GM19397 (cell line): ENCODE measurements around the gene NDUFA5.
"Not testable (repeated sequence)": the region's sequence is repeated elsewhere in the genome, so short reads cannot be mapped to it uniquely, and the experiment has no call there.

Experiments
- ATAC-seq: cut with Tn5 transposase; IDR thresholded peaks from one replicate; pipeline ENCODE4 v1.9.1; 2021; ENCODE audit warnings: mild to moderate bottlenecking, moderate library complexity; ENCODE audit not compliant: unreplicated experiment

Gene NDUFA5

GRCh38 chr7:123526533-123526932, 31.1 kb downstream of the NDUFA5 start:
- not testable (repeated sequence) for ATAC-seq

DNA sequence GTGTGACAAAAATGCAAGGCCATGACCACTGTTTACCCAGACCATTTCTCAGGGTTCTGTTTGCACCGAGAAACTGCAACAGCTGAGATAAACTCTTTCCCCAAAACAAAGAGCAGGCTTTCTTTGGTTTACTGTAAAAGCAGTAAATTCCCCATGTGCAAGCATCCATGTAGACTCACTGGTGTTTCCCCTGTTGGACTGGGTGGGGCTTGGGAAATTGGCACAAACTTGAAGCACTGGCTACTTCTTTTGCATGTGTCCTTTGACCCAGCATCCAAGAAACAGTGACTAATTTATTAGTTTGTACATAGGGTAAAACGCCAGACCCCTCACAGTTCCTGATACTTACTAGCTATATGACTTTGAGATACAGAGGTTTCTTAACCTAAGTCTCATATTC, 35.6 kb downstream of the NDUFA5 start:
- ATAC-seq: no peak

DNA sequence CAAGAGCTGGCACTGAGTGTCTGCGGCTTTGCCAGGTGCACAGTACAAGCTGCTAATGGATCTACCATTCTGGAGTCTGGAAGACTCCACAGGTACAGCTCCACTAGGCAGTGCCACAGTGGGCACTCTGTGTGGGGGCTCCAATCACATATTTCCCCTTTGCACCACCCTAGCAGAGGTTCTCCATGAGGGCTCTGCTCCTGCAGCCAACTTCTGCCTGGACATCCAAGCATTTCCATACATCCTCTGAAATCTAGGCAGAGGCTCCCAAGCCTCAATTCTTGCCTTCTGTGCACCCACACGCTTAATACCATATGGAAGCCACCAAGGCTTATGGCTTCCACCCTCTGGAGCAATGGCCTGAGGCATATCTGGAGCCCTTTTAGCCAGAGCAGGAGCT, 52.4 kb downstream of the NDUFA5 start:
- ATAC-seq: no peak

DNA sequence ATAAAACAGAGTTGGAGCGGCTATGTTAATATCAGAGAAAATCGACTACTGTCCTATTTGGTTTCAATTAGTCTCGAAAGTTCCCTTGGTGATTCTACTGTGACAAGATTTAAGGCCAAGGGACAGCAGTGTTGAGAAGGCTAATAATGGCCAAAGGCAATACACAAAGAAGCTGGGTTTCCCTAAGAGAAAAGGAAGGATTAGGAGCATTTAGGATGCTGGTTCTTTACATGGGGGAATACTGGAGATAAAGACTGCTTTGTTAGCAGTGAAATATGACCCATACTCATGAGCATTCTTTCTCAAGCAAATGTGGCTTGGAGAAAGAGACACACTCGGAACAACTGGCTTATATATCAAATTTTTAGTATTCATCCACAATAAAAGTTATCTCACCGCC, 55.4 kb downstream of the NDUFA5 start:
- ATAC-seq: no peak

DNA sequence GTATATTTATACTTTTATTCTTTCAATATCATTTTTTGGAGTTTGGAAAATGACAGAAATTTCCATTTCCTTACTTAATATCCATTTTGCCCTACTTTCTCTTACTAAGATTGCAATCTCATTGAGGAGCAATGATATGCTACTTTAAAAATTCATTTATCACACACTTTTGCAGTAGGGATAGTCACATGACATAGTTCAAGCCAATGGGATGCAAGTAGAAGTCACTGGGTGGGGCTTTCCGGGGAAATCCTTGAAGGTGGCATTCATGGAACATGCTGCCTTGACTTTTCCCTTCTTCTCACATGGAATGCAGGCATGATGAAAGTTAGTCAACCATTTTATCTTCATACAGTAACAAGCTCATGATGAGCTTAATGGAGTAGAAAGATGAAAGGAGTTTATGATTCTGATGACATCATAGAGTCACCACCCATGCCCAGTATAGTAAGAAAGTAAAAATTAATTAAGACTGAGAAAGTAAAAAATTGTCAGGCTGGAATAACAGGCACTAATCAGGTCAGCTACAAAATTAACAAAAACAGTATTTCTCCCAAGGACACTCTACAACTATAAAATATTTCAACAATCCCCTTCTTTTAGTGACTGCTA, 56.6 kb downstream of the NDUFA5 start:
- no peak for ATAC-seq

DNA sequence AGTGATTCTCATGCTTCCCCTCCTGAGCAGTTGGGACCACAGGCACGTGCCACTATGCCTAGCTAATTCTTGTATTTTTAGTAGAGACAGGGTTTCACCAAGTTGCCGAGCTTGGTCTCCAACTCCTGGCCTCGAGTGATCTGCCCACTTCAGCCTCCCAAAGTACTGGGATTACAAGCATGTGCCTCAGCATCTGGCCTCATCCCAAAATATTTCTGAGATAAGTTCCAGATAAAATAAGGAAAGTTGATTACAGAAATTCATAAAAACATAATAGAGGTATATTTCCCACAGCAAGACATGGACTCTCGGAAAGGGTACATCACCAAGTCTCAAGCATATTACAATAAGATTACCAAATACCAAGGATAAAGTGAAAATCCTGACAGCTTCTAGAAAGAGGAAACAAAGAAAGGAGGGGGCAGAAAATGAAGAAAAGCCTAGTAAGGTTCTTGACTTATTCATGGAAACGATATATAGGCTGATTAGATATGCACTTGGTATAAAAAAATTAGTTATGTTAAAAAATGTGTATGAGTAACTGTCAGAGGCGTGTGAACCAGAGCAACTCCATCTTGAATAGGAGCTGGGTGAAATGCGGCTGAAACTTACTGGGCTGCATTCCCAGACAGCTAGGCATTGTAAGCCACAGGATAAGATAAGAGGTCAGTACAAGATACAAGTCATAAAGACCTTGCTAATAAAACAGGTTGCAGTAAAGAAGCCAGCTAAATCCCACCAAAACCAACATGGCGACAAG, 58.2 kb downstream of the NDUFA5 start:
- no peak for ATAC-seq

DNA sequence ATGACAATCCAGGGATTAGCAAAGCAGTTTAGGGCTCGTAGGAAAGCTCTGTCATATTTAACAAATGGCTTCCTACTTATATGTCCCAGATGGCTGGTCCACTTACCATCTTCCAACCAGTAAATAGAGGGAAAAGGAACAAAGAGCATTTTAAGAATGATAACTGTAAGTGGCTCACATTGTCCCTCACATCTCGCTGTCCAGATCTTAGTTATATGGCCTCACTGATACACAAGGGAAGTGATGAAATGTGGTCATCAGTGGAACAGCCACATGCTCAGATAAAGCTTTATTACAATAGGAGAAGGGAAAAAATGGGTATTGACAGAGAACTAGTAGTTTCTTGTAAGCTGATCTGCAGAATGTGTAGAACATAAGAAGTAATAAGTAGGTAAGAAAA, 59.0 kb downstream of the NDUFA5 start:
- no peak for ATAC-seq

GRCh38 chr7:123498031-123498430, 59.6 kb downstream of the NDUFA5 start:
- ATAC-seq: no peak

- no peak for ATAC-seq
Observed at GRCh38 chr7:123494193-123494796, 63.3 kb downstream of the NDUFA5 start.

- peak; percentile 73 for ATAC-seq
Observed at GRCh38 chr7:123492485-123492884, 65.1 kb downstream of the NDUFA5 start.
